ENCODE results near the gene TYW5. TPM values are rescaled to one million over a fixed set of nuclear protein-coding genes. Genes with fewer than 3 reads are reported as not detected.

The TYW5 gene
- total RNA-seq, 4 donors from 2014 or later = 9.0 to 18.9 (median 11.1) TPM

- intact Hi-C loops (cut with DNase I) = no loop called here
- no peak for TF ChIP-seq POLR2A (IDR thresholded peaks at IDR 0.05)
- no peak for TF ChIP-seq CTCF (IDR thresholded peaks at IDR 0.05)
- no peak overlapping the region for H3K27ac ChIP-seq
- no peak overlapping the region for H3K4me3 ChIP-seq (replicated peaks in 1 of 3)
- peaks cover 26 to 27% of the 10 kb centered on the region in 2 donors for H3K4me1 ChIP-seq
- no peaks in the 10 kb centered on the region for H3K9me3 ChIP-seq
- DNase-seq = no peak
- H3K27me3 ChIP-seq = no peaks in the 10 kb centered on the region
- 96 to 97% methylated on average over 4 of the region's 4 CpGs for WGBS, 2 donors
- peaks cover 28 to 33% of the 10 kb centered on the region in 2 donors for H3K36me3 ChIP-seq
Measured at GRCh38 chr2:199958014-199958413, 2.7 kb upstream of the TYW5 start.

GRCh38 chr2:199956062-199956380 lies 730 bp upstream of the TYW5 start:
- intact Hi-C loops (cut with DNase I) = no loop called here
- Histone ChIP-seq H3K4me3 (replicated peaks in 1 of 3) (peak overlapping the region; percentile 87 to 98 (median 91)), H3K4me1 (peaks cover 26 to 27% of the 10 kb centered on the region in 2 donors), H3K36me3 (peaks cover 11 to 17% of the 10 kb centered on the region in 2 donors), H3K27ac (peak overlapping the region in 2 of 3 donors; percentile 91 to 95), H3K9me3 (no peaks in the 10 kb centered on the region), H3K27me3 (no peaks in the 10 kb centered on the region)
- 0% methylated on average over 10 of the region's 10 CpGs for WGBS, 2 donors
- no peak for DNase-seq
- TF ChIP-seq CTCF (IDR thresholded peaks at IDR 0.05) (no peak), POLR2A (IDR thresholded peaks at IDR 0.05) (no peak)

- no peak for TF ChIP-seq POLR2A (IDR thresholded peaks at IDR 0.05)
- TF ChIP-seq CTCF (IDR thresholded peaks at IDR 0.05) = no peak
- peaks cover 26 to 27% of the 10 kb centered on the region in 2 donors for H3K4me1 ChIP-seq
- DNase-seq = no peak
- no peaks in the 10 kb centered on the region for H3K27me3 ChIP-seq
- WGBS, 2 donors = 0% methylated on average over 12 to 13 of the region's 13 CpGs
- peaks cover under 1 to 8% of the 10 kb centered on the region in 2 donors for H3K36me3 ChIP-seq
- no peaks in the 10 kb centered on the region for H3K9me3 ChIP-seq
- H3K4me3 ChIP-seq (replicated peaks in 1 of 3) = peak overlapping the region; percentile 87 to 98 (median 91)
- peak overlapping the region; percentile 84 to 95 (median 91) for H3K27ac ChIP-seq
- intact Hi-C loops (cut with DNase I) = no loop called here
Measured at GRCh38 chr2:199955007-199955338, 318 bp downstream of the TYW5 start.

- TF ChIP-seq CTCF (IDR thresholded peaks at IDR 0.05) = no peak
- TF ChIP-seq POLR2A (IDR thresholded peaks at IDR 0.05) = no peak
- Histone ChIP-seq H3K4me1 (peaks cover 12 to 14% of the 10 kb centered on the region in 2 donors), H3K4me3 (replicated peaks in 1 of 3) (no peak overlapping the region), H3K27me3 (no peaks in the 10 kb centered on the region), H3K9me3 (no peaks in the 10 kb centered on the region), H3K27ac (no peak overlapping the region), H3K36me3 (peaks cover 6 to 11% of the 10 kb centered on the region in 2 donors)
- DNase-seq = no peak
- intact Hi-C loops (cut with DNase I) = no loop called here
- WGBS, 2 donors = 60 to 70% methylated on average over 1 of the region's 1 CpG
Measured at GRCh38 chr2:199951023-199951422, 4.3 kb downstream of the TYW5 start.

GRCh38 chr2:199950396-199950795 lies 4.9 kb downstream of the TYW5 start:
- DNase-seq = no peak
- H3K4me1 ChIP-seq = peaks cover 12 to 14% of the 10 kb centered on the region in 2 donors
- intact Hi-C loops (cut with DNase I) = no loop called here
- peaks cover 6 to 12% of the 10 kb centered on the region in 2 donors for H3K36me3 ChIP-seq
- no peak overlapping the region for H3K27ac ChIP-seq
- TF ChIP-seq POLR2A (IDR thresholded peaks at IDR 0.05) (no peak), CTCF (IDR thresholded peaks at IDR 0.05) (no peak)
- H3K27me3 ChIP-seq = no peaks in the 10 kb centered on the region
- 95 to 96% methylated on average over 5 of the region's 5 CpGs for WGBS, 2 donors
- no peak overlapping the region for H3K4me3 ChIP-seq (replicated peaks in 1 of 3)
- no peaks in the 10 kb centered on the region for H3K9me3 ChIP-seq
